Measurements from ENCODE around the gene STKLD1.
A peak's percentile ranks its signal among the peaks of the same experiment; 100 is the strongest.

Gene STKLD1

DNA sequence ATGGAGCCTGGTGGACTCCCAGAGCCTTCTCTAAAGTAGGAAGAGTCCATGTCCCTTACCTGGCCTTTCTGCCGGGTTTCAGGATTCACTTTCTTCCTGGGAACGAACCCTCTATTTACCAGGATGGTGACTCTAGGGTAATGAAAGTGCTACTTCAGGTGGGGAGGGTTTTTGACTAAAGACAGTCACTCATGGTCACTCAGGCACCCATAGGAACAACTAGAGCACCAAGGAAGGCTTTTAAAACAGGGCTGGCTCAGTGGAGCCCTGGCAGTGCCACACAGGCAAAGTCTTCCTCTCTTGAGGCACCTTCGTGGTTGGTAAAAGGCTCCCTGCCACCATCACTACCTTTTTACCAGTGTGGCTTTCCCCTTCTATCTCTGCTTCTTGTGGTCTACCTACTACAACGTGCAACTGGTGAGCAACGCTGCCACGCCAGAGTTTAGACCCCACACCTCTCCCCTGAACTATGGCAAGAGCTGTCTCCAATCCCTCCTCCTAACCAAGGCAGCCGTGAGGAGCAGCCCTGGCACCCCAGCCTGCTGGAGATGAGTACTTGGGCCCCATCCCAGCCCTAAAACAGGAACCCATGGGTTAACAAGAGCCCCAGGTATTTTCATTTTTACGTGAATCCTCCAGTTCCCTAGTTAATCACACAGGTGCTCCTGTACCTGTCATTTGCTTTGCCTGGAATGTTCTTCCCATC is 23.4 kb upstream of the STKLD1 start:
- H3K4me2 ChIP-seq (ENCODE audit: low read depth, low read length): no peak overlapping the region
- TF ChIP-seq EZH2 (optimal IDR thresholded peaks at IDR 0.05; ENCODE audit: low read depth, low read length) (no peak), EZH2phosphoT487 (IDR thresholded peaks at IDR 0.05; ENCODE audit: low read length) (no peak)
- TF ChIP-seq, protein P1, sequence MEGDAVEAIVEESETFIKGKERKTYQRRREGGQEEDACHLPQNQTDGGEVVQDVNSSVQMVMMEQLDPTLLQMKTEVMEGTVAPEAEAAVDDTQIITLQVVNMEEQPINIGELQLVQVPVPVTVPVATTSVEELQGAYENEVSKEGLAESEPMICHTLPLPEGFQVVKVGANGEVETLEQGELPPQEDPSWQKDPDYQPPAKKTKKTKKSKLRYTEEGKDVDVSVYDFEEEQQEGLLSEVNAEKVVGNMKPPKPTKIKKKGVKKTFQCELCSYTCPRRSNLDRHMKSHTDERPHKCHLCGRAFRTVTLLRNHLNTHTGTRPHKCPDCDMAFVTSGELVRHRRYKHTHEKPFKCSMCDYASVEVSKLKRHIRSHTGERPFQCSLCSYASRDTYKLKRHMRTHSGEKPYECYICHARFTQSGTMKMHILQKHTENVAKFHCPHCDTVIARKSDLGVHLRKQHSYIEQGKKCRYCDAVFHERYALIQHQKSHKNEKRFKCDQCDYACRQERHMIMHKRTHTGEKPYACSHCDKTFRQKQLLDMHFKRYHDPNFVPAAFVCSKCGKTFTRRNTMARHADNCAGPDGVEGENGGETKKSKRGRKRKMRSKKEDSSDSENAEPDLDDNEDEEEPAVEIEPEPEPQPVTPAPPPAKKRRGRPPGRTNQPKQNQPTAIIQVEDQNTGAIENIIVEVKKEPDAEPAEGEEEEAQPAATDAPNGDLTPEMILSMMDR (IDR thresholded peaks at IDR 0.05; ENCODE audit: low read length): no peak
- H4K20me1 ChIP-seq (ENCODE audit: insufficient read depth, low read length): peaks cover 11% of the 10 kb centered on the region
- H3K9me3 ChIP-seq (replicated peaks; ENCODE audit: insufficient read depth, low read length): no peaks in the 10 kb centered on the region
- no peak for DNase-seq
- no peaks in the 10 kb centered on the region for H3K27me3 ChIP-seq (replicated peaks; ENCODE audit: insufficient read depth, low read length)
- peaks cover 17% of the 10 kb centered on the region for H3K36me3 ChIP-seq (replicated peaks; ENCODE audit: insufficient read depth, low read length)
- H3K27ac ChIP-seq (ENCODE audit: low read length): no peak overlapping the region
- H3K9me2 ChIP-seq (replicated peaks; ENCODE audit: insufficient read depth, low read length): no peaks in the 10 kb centered on the region
- H3K79me2 ChIP-seq (ENCODE audit: low read length): peaks cover 61% of the 10 kb centered on the region
- peaks cover 18% of the 10 kb centered on the region; the same call in 1 of the 2 replicates for H3K4me1 ChIP-seq (ENCODE audit: low read length)
- H3K4me3 ChIP-seq (ENCODE audit: low read length): no peak overlapping the region
- peaks cover 70% of the 10 kb centered on the region for H3F3A ChIP-seq (ENCODE audit: insufficient read depth, low read length)
- H2AFZ ChIP-seq (ENCODE audit: low read length): no peak overlapping the region
- H3K9ac ChIP-seq (ENCODE audit: low read length): no peak overlapping the region

DNA sequence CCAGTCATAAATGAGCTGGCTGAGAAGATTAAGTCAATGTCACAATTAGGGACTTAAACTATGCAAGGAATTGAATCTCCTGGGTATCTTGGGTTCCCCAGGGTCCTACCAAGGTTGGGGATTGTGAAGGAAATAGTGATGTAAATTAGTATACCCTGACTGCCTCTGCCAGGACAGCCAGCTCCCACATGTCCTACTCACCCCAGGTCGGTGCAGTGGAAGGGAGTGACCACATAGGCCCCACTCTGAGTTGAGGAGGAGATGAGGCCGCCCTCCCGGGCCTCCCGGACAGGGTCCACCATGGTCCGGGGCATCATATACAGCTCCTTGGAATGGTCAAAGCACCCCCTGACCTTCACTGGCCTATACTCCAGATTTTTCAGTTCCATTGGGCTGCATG is 22.6 kb upstream of the STKLD1 start:
- no peak overlapping the region for H3K9ac ChIP-seq (ENCODE audit: low read length)
- H3K36me3 ChIP-seq (replicated peaks; ENCODE audit: insufficient read depth, low read length): peaks cover 17% of the 10 kb centered on the region
- H3K4me2 ChIP-seq (ENCODE audit: low read depth, low read length): no peak overlapping the region
- peaks cover 64% of the 10 kb centered on the region for H3F3A ChIP-seq (ENCODE audit: insufficient read depth, low read length)
- no peaks in the 10 kb centered on the region for H3K27me3 ChIP-seq (replicated peaks; ENCODE audit: insufficient read depth, low read length)
- H3K27ac ChIP-seq (ENCODE audit: low read length): no peak overlapping the region
- H3K4me3 ChIP-seq (ENCODE audit: low read length): no peak overlapping the region
- peaks cover 19% of the 10 kb centered on the region; the same call in 1 of the 2 replicates for H3K4me1 ChIP-seq (ENCODE audit: low read length)
- no peaks in the 10 kb centered on the region for H3K9me3 ChIP-seq (replicated peaks; ENCODE audit: insufficient read depth, low read length)
- no peaks in the 10 kb centered on the region for H3K9me2 ChIP-seq (replicated peaks; ENCODE audit: insufficient read depth, low read length)
- no peak for TF ChIP-seq EZH2phosphoT487 (IDR thresholded peaks at IDR 0.05; ENCODE audit: low read length)
- no peak for TF ChIP-seq EZH2 (optimal IDR thresholded peaks at IDR 0.05; ENCODE audit: low read depth, low read length)
- TF ChIP-seq, protein P1 (IDR thresholded peaks at IDR 0.05; ENCODE audit: low read length): no peak
- peaks cover 11% of the 10 kb centered on the region for H4K20me1 ChIP-seq (ENCODE audit: insufficient read depth, low read length)
- peaks cover 61% of the 10 kb centered on the region for H3K79me2 ChIP-seq (ENCODE audit: low read length)
- H2AFZ ChIP-seq (ENCODE audit: low read length): no peak overlapping the region
- DNase-seq: no peak

DNA sequence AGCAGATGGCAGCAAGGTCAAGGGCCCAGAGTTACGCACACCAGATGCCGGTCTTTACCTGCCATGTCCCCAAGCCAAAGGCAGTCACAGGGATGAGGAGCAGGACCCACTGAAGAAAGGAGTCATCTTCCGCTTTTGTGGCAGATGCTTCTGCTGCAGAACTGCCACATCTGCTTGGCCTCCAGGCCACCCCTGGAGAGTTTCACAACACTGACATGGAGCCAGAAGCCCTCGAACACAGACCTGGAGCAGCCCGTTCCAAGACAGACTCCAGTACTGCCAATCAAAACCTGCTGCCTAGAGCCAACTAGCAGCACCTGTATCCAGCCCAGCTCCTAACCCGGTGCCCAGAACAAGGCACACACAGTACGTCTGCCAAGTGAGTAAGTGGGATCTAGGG is 21.4 kb upstream of the STKLD1 start:
- Histone ChIP-seq H3K79me2 (ENCODE audit: low read length) (peaks cover 60% of the 10 kb centered on the region), H3K4me1 (ENCODE audit: low read length) (peaks cover 11% of the 10 kb centered on the region; the same call in 1 of the 2 replicates), H3K27ac (ENCODE audit: low read length) (no peak overlapping the region), H3K27me3 (replicated peaks; ENCODE audit: insufficient read depth, low read length) (no peaks in the 10 kb centered on the region), H3K9me3 (replicated peaks; ENCODE audit: insufficient read depth, low read length) (no peaks in the 10 kb centered on the region), H3K4me2 (ENCODE audit: low read depth, low read length) (peak overlapping the region; percentile 81; the same call in 1 of the 2 replicates), H3K9ac (ENCODE audit: low read length) (no peak overlapping the region), H3K9me2 (replicated peaks; ENCODE audit: insufficient read depth, low read length) (no peaks in the 10 kb centered on the region), H3F3A (ENCODE audit: insufficient read depth, low read length) (peaks cover 52% of the 10 kb centered on the region), H4K20me1 (ENCODE audit: insufficient read depth, low read length) (peaks cover 11% of the 10 kb centered on the region), H3K4me3 (ENCODE audit: low read length) (no peak overlapping the region), H2AFZ (ENCODE audit: low read length) (no peak overlapping the region), H3K36me3 (replicated peaks; ENCODE audit: insufficient read depth, low read length) (peaks cover 13% of the 10 kb centered on the region)
- no peak for TF ChIP-seq EZH2 (optimal IDR thresholded peaks at IDR 0.05; ENCODE audit: low read depth, low read length)
- TF ChIP-seq, protein P1 (IDR thresholded peaks at IDR 0.05; ENCODE audit: low read length): no peak
- no peak for TF ChIP-seq EZH2phosphoT487 (IDR thresholded peaks at IDR 0.05; ENCODE audit: low read length)
- DNase-seq: no peak

All from MM.1S (cell line).